Skeletal muscle cell (primary cell): Measurements from ENCODE around the gene ADAMTS18.

ENCODE experiments used
- DNase-seq: peaks from one replicate; pipeline ENCODE4 v3.0.0-alpha.2; 2010; ENCODE audit warnings: low read depth
- H3K4me3 ChIP-seq: 2 replicates; pipeline ENCODE4 v1.5.1; 2011; ENCODE audit warnings: low read depth, mild to moderate bottlenecking, control low read depth, low read length, moderate library complexity

Gene ADAMTS18

GRCh38 chr16:77399066-77399465 lies 35.8 kb downstream of the ADAMTS18 start:
- no peak overlapping the region for H3K4me3 ChIP-seq
- no peak for DNase-seq

DNA sequence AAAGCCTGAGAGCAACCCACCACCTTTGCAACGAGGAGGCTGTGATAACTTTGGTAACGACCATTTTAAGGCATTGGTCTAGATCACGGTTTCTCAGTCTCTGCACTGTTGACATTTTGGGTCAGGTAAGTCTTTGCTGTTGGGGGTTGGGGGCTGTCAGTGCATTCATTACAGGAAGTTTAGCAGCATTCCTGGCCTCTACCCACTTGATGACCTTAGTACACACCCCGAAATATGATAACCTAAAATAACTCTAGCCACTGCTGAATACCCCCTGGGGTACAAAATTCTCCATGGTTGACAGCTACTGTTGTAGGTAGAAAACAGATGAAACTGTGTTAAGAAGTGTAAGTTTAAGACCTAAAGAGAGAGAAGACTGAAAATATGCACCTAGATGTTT lies 36.3 kb downstream of the ADAMTS18 start:
- no peak for DNase-seq
- no peak overlapping the region for H3K4me3 ChIP-seq

- DNase-seq = no peak
- no peak overlapping the region for H3K4me3 ChIP-seq
These were observed 38.4 kb downstream of the ADAMTS18 start for GRCh38 chr16:77396461-77396860.

- H3K4me3 ChIP-seq = no peak overlapping the region
- no peak for DNase-seq
These were observed 40.1 kb downstream of the ADAMTS18 start for GRCh38 chr16:77394699-77395098.

- no peak overlapping the region for H3K4me3 ChIP-seq
- DNase-seq = no peak
These were observed 40.9 kb downstream of the ADAMTS18 start for GRCh38 chr16:77393955-77394354.

DNA sequence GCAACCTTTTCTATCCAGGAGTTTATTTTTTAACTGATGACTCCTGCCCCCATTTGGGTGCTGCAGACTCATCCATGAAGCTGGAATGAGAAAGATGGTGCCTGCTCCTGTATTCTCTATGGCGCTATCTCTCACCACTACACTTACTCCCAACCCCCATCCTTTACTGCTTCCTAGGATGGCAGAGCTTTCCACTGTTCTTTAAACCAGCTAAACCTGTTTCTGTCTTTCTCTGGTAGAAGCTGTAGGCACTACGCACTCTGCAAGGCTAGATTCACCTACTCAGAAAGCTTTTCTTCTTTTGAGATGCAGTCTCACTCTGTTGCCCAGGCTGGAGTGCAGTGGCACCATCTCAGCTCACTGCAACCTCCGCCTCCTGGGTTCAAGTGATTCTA lies 47.0 kb downstream of the ADAMTS18 start:
- no peak overlapping the region for H3K4me3 ChIP-seq

DNA sequence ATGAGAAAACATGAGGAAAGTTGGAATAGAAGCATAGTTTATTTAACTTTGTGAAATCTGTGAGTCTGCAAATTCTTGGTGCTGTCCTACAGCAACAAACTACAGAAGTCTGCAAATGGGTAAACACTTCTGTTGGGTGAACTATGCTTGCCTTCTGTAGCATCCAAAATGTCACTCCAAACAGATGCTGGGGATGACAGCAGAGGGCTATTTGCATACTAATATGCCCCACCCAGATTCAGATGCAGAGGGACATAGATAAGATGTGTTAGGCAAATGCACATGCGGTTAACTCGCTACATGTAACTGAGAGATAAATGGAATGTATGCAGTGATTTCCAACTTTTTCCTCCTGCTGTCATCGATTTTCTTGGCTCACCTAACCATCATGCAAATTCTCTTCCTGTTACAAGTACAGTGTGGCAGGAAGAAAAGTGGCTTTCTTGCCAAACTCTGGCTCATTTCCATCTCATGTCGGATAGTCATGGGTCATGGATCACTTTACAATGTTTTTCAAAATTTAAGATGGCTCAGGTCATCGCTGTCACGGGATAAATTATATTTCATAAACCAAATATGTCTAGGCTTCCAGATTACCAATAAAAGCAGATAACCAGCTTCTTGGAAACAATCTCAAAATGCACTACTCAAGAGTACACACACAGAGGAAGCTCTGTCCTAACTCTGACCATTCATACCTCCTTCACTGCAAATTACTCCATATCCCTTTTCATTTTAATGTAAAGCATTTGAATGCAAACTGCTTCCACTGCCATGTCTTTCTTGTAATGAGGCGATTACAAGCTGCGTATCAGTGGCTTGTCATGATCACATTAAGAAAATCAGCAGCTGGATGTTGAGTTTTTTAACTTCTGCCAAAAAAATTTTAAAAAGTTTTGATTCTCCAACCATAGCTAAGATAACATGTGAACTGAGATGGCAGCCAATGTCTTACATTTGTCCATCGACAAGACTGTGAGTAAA lies 47.7 kb downstream of the ADAMTS18 start:
- H3K4me3 ChIP-seq = no peak overlapping the region
- no peak for DNase-seq

More for the DNA sequence above, 47.0 kb downstream of the ADAMTS18 start:
- no peak for DNase-seq

DNA sequence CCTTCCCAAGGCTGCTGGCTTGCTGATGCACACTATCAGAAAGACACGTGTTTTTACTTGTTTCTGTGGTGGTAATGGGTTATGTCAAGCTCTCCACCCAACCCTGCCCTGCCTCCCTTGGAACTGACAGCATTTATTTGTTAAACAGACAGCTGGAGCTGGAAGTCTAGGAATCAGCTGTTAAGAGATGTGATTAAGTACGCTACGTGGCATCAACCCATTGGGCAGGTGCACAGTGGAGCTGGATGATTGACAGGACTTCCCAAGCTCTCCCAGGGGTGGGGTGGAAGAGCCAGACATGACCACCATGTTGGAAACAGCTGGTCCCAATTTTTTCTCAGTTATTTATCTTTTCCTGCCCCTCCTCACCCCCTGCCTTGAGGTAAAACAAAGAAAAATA lies 49.4 kb downstream of the ADAMTS18 start:
- no peak overlapping the region for H3K4me3 ChIP-seq
- no peak for DNase-seq

- H3K4me3 ChIP-seq = no peak overlapping the region
- no peak for DNase-seq
These were observed 51.1 kb downstream of the ADAMTS18 start for GRCh38 chr16:77383606-77384187.

DNA sequence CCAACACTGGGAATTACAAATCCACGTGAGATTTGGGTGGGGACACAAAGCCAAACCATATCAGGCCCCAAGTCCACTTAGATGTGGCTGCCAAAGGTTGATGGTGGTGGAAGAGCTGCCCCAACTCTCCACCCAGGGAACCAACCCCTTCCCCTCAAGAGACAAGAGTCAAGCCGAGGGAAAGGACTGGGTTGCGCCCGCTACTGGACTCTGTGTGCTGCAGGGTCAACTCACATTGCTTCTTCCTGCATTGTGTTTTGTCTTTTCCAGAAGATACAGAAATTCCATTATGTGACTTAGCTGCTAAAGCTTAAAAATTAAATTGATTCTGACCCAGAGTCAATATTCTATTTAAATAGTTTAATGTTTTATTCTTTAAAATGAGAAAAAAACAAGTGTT lies 58.5 kb downstream of the ADAMTS18 start:
- H3K4me3 ChIP-seq = no peak overlapping the region
- no peak for DNase-seq

GRCh38 chr16:77375396-77375795 lies 59.4 kb downstream of the ADAMTS18 start:
- no peak overlapping the region for H3K4me3 ChIP-seq
- DNase-seq = no peak

GRCh38 chr16:77374384-77374783 lies 60.5 kb downstream of the ADAMTS18 start:
- DNase-seq = no peak
- no peak overlapping the region for H3K4me3 ChIP-seq

DNA sequence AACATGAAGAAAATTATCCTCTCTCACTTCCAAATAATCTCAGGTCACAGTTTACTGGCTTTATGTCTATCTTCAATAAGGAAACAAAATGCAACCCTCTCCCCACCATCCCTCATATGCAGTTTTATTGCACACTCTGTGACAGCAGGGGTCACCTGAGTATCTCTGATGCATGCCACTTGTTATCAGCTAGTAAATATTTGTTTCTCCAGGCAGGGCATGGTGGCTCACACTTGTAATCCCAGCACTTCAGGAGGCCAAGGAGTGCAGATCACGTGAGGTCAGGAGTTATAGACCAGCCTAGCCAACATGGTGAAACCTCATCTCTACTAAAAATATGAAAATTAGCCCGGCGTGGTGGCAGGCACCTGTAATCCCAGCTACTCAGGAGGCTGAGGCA lies 61.1 kb downstream of the ADAMTS18 start:
- H3K4me3 ChIP-seq = no peak overlapping the region
- DNase-seq = no peak

- DNase-seq = no peak
- no peak overlapping the region for H3K4me3 ChIP-seq
These were observed 70.1 kb downstream of the ADAMTS18 start for GRCh38 chr16:77364770-77365169.

GRCh38 chr16:77359065-77359502 lies 75.8 kb downstream of the ADAMTS18 start:
- DNase-seq = peak; percentile 66

GRCh38 chr16:77353587-77354263 lies 81.1 kb downstream of the ADAMTS18 start:
- DNase-seq = no peak
- no peak overlapping the region for H3K4me3 ChIP-seq

More at GRCh38 chr16:77359065-77359502, 75.8 kb downstream of the ADAMTS18 start:
- no peak overlapping the region for H3K4me3 ChIP-seq

- DNase-seq = no peak
These were observed 90.5 kb downstream of the ADAMTS18 start for GRCh38 chr16:77344341-77344740.

DNA sequence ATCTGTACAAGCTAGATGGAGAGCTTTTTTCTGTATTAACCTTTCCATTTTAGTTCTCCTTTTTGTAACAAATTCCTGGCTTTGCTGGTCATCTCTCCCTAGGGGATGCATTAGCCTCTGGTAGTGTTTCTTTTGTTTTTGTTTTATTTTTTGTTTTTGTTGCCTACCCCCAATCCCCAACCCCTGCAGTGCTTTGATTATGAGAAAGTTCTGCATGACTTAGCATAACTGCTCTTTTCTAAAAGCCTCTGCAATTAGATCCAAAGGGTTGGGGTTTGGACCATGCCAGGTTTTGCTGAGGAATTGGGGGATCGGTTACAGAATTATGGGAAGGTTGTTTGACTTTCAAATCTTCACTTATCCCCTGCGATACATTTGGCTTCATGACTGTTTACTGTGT lies 98.2 kb downstream of the ADAMTS18 start:
- DNase-seq = no peak
- no peak overlapping the region for H3K4me3 ChIP-seq

More at GRCh38 chr16:77344341-77344740, 90.5 kb downstream of the ADAMTS18 start:
- H3K4me3 ChIP-seq = no peak overlapping the region

DNA sequence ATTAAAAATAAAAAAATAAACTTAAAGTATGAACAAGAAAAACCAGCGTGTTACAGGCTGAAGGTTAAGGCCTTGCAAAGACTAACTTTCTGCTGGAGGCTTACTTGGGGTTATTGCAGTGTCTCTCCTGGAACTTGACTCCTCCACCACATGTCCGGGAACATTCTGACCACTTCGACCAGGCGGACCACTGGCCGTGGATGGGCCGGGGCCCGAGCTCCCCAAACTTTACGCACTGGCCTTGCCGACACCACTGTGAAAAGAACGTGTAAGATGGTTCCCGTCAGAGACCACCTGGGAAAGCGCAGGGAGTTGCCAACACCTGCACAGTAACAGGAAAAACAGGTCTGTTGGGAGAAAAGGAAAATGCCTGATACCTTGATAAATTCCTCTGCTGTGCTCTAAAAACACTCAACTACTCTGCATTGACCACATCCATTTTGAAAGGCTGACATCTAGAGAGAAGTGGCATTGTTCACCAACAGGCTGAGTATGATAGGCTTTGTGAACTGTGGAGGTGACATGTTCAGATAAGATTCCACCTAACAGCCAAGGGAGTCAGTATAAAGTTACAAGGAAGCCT lies 99.1 kb downstream of the ADAMTS18 start:
- no peak for DNase-seq
- no peak overlapping the region for H3K4me3 ChIP-seq

DNA sequence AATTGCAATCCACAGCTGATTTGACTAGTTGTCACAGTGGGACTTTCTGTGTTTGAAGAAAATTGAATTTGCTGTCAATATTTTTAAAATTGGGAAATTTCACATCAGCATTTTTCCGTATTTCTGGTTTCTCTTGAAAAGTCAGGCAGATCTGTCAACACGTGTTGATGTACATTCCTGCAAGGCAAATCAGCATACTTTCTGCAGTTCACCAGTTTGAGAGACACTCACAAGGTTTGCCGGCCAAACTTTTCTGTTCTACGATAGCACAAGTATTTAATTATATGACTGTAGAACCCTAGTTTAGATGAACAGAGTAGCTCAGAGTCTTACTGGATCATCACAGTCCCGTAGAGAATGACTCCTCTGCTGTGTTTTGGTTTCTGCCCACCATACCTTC lies 102.0 kb downstream of the ADAMTS18 start:
- H3K4me3 ChIP-seq = no peak overlapping the region
- DNase-seq = no peak
